Endothelial cell of umbilical vein (primary cell): ENCODE results near the gene KYAT1. TPM values are rescaled to one million over a fixed set of nuclear protein-coding genes. Genes with fewer than 3 reads are reported as not detected.

Source experiments
- BruUV-seq: library from RNA; stranded (reverse); fragments of 400-500 nt; replicated peaks from 2 replicates; lab custom pipeline; 2021; lab: Mats Ljungman, UMichigan
- CTCF ChIA-PET: fragments of 300-600, 350-600 bp; sonication (Branson Sonifier 250); formaldehyde crosslinking; loops from one replicate; lab custom pipeline; 2021; ENCODE audit warnings: antibody characterized with exemption, inconsistent platforms; lab: Charles Lee
- POLR2A ChIA-PET: fragments of 300-600, 350-600 bp; sonication (Branson Sonifier 250); formaldehyde crosslinking; loops from one replicate; lab custom pipeline; 2021; ENCODE audit warnings: antibody characterized with exemption, inconsistent platforms; lab: Charles Lee
- DNase-seq: peaks from one replicate; pipeline ENCODE4 v3.0.0-alpha.2; 2011; ENCODE audit warnings: low read depth, low spot score
- FAIRE-seq: peaks from 2 replicates; lab custom pipeline; 2011; peaks lifted over from hg19 to GRCh38; lab: Jason Lieb, UNC
- H2AFZ ChIP-seq: 2 replicates; pipeline ENCODE4 v1.6.0; 2012; ENCODE audit warnings: low read depth, low read length, control low read depth, inconsistent platforms
- H3K27ac ChIP-seq: 2 replicates; pipeline ENCODE4 v1.5.1; 2011; ENCODE audit warnings: low read depth, mild to moderate bottlenecking, control low read depth, low read length, moderate library complexity; ENCODE audit not compliant: insufficient read depth
- H3K27me3 ChIP-seq, 2 experiments: 2 replicates each; pipeline versions ENCODE4 v1.6.0 to v1.6.1; 2011; ENCODE audit warnings: low read length in 2 of 2, mixed read lengths in 1 of 2; ENCODE audit not compliant: control insufficient read depth in 2 of 2, insufficient read depth in 2 of 2
- H3K36me3 ChIP-seq, 2 experiments: 2 replicates in 1 of 2; 3 replicates in 1 of 2; pipeline ENCODE4 v1.5.1; 2011; ENCODE audit warnings: low read length in 2 of 2, mild to moderate bottlenecking in 1 of 2, moderate library complexity in 1 of 2; ENCODE audit not compliant: control insufficient read depth in 2 of 2, insufficient read depth in 2 of 2; ENCODE audit errors: extremely low read depth in 1 of 2
- H3K4me1 ChIP-seq: 3 replicates; pipeline ENCODE4 v1.5.1; 2011; ENCODE audit warnings: mild to moderate bottlenecking, low read length; ENCODE audit not compliant: control insufficient read depth, insufficient read depth; ENCODE audit errors: extremely low read depth
- H3K4me2 ChIP-seq: 2 replicates; pipeline ENCODE4 v1.6.1; 2011; ENCODE audit warnings: low read length, control low read depth, mixed read lengths; ENCODE audit not compliant: insufficient read depth
- H3K4me3 ChIP-seq, 3 experiments: fragments of 200-600 bp in 1 of 3; sonication (generic), shearing (Covaris generic) in 1 of 3; replicated peaks in 1 of 3; 2 replicates each; pipeline ENCODE4 v1.5.1; 2011 to 2016; ENCODE audit warnings: control low read depth in 3 of 3, low read length in 3 of 3, mild to moderate bottlenecking in 2 of 3, inconsistent platforms in 1 of 3, low read depth in 1 of 3, moderate library complexity in 1 of 3; ENCODE audit not compliant: insufficient read depth in 1 of 3
- H3K79me2 ChIP-seq: 2 replicates; pipeline ENCODE4 v1.6.0; 2012; ENCODE audit warnings: low read length, inconsistent platforms; ENCODE audit not compliant: control insufficient read depth, insufficient read depth
- H3K9ac ChIP-seq: replicated peaks from 2 replicates; pipeline ENCODE3; 2011; ENCODE audit warnings: low read length, control low read depth; ENCODE audit not compliant: insufficient read depth; ENCODE audit errors: extremely low read depth
- H3K9me1 ChIP-seq: replicated peaks from 3 replicates; pipeline ENCODE4 v1.6.0; 2011; ENCODE audit warnings: mild to moderate bottlenecking, low read length; ENCODE audit not compliant: control insufficient read depth, insufficient read depth; ENCODE audit errors: extremely low read depth
- H3K9me3 ChIP-seq: replicated peaks from 2 replicates; pipeline ENCODE4 v1.5.1; 2012; ENCODE audit warnings: low read length, inconsistent platforms; ENCODE audit not compliant: control insufficient read depth, insufficient read depth
- H4K20me1 ChIP-seq: replicated peaks from 2 replicates; pipeline ENCODE3; 2011; ENCODE audit warnings: mild to moderate bottlenecking, low read length; ENCODE audit not compliant: control insufficient read depth, insufficient read depth; ENCODE audit errors: extremely low read depth
- EZH2 ChIP-seq: IDR thresholded peaks from 2 replicates; pipeline ENCODE4 v1.6.1; 2012; ENCODE audit warnings: borderline replicate concordance, low read depth, mild to moderate bottlenecking, moderate library complexity, low read length, inconsistent platforms; ENCODE audit not compliant: severe bottlenecking
- FOS ChIP-seq: IDR thresholded peaks from 2 replicates; pipeline ENCODE4 v1.6.1; 2011; ENCODE audit warnings: mild to moderate bottlenecking, low read length, moderate library complexity, borderline replicate concordance; ENCODE audit not compliant: insufficient read depth
- GATA2 ChIP-seq: IDR thresholded peaks from 2 replicates; pipeline ENCODE4 v1.7.0; 2011; ENCODE audit warnings: low read depth, mild to moderate bottlenecking, moderate library complexity, mixed read lengths, low read length; ENCODE audit not compliant: insufficient read length, insufficient read depth
- JUN ChIP-seq: IDR thresholded peaks from 2 replicates; pipeline ENCODE4 v1.6.1; 2011; ENCODE audit warnings: borderline replicate concordance, low read depth; ENCODE audit not compliant: insufficient read length, insufficient read depth
- MYC ChIP-seq: IDR thresholded peaks from one replicate; pipeline ENCODE4 v1.6.1; 2011; ENCODE audit warnings: mild to moderate bottlenecking, low read depth, low read length
- POLR2A ChIP-seq: IDR thresholded peaks from 2 replicates; pipeline ENCODE4 v1.6.1; 2012; ENCODE audit warnings: low read depth, mild to moderate bottlenecking, control low read depth, low read length
- POLR2AphosphoS5 ChIP-seq: IDR thresholded peaks from 2 replicates; pipeline ENCODE4 v1.6.1; 2012; ENCODE audit warnings: low read depth, mild to moderate bottlenecking, control low read depth, low read length, moderate library complexity; ENCODE audit not compliant: insufficient read depth
- dilution Hi-C: fragments of 300-500 bp; cut with MboI; formaldehyde crosslinking; loops from one replicate; pipeline ENCODE4 v1.15.0; 2019; ENCODE audit warnings: low sequenced_read_pairs; ENCODE audit not compliant: extremely low pct_ligation_motif_present
- intact Hi-C: fragments of 100-400 bp; cut with micrococcal nuclease; formaldehyde crosslinking; loops from one replicate; pipeline ENCODE4 v1.10.0; 2022
- polyA plus RNA-seq, 4 experiments: library from polyadenylated mRNA; depleted of rRNA in 3 of 4; stranded (reverse) in 3 of 4; unstranded in 1 of 4; fragments of >200 nt; gene quantifications; 2 replicates each; pipeline versions ENCODE4 v1.2.1 to v1.2.3, GENCODE V29; 2011 to 2012; ENCODE audit warnings: missing spikeins in 1 of 4
- total RNA-seq: library from RNA; stranded (reverse); gene quantifications from 2 replicates; pipeline ENCODE4 v1.2.3, GENCODE V29; 2021
- TF ChIP-seq, protein P1 (sequence below), 2 donors: IDR thresholded peaks; 1 replicate in 1 of 2; 2 replicates in 1 of 2; pipeline ENCODE4 v1.5.1; 2011; ENCODE audit warnings: low read length in 2 of 2, mild to moderate bottlenecking in 2 of 2, moderate library complexity in 2 of 2, control low read depth in 1 of 2, inconsistent platforms in 1 of 2, low read depth in 1 of 2; ENCODE audit not compliant: insufficient read depth in 1 of 2; ENCODE audit errors: extremely low read depth in 1 of 2
- TF ChIP-seq, protein P2 (sequence below): IDR thresholded peaks from 2 replicates; pipeline ENCODE4 v1.6.1; 2011; ENCODE audit not compliant: insufficient read depth, insufficient read length

KYAT1 gene
- total and polyA plus RNA-seq, 2 donors (not counting 3 experiments of a cell fraction or from before 2014, with no cell fraction given), result 7.2 to 9.6 TPM

DNA sequence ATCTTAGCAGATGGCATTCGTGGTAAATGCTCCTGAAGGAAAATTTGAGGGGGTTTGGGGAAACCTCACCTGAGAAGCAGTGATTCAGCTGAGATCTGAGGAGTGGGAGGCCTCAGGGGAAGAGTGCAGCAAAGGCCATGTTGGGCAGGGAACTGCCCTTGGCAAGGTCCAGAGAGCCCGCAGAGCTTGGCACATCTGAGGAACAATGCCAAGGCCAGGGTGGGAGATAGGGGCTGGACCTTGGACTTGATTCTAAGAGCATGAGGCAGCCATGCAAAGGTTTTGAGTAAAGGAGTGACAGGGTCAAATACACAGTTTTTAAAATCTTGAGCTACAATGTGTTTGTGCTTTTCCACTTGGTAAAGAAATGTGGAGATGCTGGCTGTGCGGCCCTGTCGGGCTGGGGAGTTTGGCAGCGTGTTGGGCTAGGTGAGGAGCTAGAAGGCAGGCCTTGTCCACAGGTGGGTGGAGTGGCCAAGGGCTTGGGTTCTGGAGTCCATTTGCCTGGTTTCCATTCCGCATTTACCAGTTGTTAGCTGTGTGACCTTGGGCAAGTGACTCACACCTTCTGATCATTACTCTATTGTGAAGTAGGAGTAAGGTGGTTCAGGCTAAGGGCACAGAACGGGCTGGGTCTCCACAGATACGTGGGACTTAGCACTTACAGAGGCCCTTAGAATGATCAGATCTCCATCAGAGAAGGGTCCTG lies 88.6 kb downstream of the KYAT1 start:
- H3K27me3 ChIP-seq, result no peaks in the 10 kb centered on the region
- ChIA-PET POLR2A (no interaction called here), CTCF (interaction anchor here (1.1 to 2.0 kb wide), 2 partner anchors 25 to 158 kb away, joined by 3 to 9 read pairs; partner anchors contain the start of gene ENDOG)
- DNase-seq, result no peak
- H3K4me1 ChIP-seq, result peaks cover 4% of the 10 kb centered on the region
- H3K36me3 ChIP-seq, result peaks cover 12 to 42% of the 10 kb centered on the region in 2 experiments
- H3K27ac ChIP-seq, result no peak overlapping the region
- H3K79me2 ChIP-seq, result peaks cover 5% of the 10 kb centered on the region
- BruUV-seq, result no TSS peak
- no peak for TF ChIP-seq JUN
- no peak for TF ChIP-seq POLR2A
- TF ChIP-seq GATA2, result no peak
- TF ChIP-seq, protein P1, sequence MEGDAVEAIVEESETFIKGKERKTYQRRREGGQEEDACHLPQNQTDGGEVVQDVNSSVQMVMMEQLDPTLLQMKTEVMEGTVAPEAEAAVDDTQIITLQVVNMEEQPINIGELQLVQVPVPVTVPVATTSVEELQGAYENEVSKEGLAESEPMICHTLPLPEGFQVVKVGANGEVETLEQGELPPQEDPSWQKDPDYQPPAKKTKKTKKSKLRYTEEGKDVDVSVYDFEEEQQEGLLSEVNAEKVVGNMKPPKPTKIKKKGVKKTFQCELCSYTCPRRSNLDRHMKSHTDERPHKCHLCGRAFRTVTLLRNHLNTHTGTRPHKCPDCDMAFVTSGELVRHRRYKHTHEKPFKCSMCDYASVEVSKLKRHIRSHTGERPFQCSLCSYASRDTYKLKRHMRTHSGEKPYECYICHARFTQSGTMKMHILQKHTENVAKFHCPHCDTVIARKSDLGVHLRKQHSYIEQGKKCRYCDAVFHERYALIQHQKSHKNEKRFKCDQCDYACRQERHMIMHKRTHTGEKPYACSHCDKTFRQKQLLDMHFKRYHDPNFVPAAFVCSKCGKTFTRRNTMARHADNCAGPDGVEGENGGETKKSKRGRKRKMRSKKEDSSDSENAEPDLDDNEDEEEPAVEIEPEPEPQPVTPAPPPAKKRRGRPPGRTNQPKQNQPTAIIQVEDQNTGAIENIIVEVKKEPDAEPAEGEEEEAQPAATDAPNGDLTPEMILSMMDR (IDR thresholded peaks at IDR 0.05; ENCODE audit: extremely low read depth in 1 of 2, insufficient read depth in 1 of 2, low read depth in 1 of 2, low read length in 2 of 2), result no peak
- TF ChIP-seq FOS, result no peak
- TF ChIP-seq, protein P2, sequence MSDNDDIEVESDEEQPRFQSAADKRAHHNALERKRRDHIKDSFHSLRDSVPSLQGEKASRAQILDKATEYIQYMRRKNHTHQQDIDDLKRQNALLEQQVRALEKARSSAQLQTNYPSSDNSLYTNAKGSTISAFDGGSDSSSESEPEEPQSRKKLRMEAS, result no peak
- no peak for TF ChIP-seq MYC
- no peak for TF ChIP-seq EZH2
- no peak for TF ChIP-seq POLR2AphosphoS5
- dilution Hi-C loops, result no loop called here
- no peaks in the 10 kb centered on the region for H4K20me1 ChIP-seq
- intact Hi-C loops, result no loop called here
- no peak for FAIRE-seq
- no peak overlapping the region for H2AFZ ChIP-seq
- H3K9ac ChIP-seq, result no peak overlapping the region
- no peaks in the 10 kb centered on the region for H3K9me3 ChIP-seq
- H3K4me2 ChIP-seq, result no peak overlapping the region
- no peak overlapping the region for H3K4me3 ChIP-seq
- no peaks in the 10 kb centered on the region for H3K9me1 ChIP-seq
